SU-DHL-6 (cell line): ENCODE data around the gene SLC9A9.

Source experiments
- EZH2phosphoT487 ChIP-seq: fragments of 200-600 bp; sonication (generic), shearing (Covaris generic); conservative IDR thresholded peaks from 2 replicates; pipeline ENCODE4 v1.6.1; 2018; ENCODE audit warnings: mild to moderate bottlenecking, antibody characterized with exemption, low read length, moderate library complexity, mixed read lengths
- TF ChIP-seq, protein P1 (sequence below): fragments of 200-600 bp; sonication (generic); IDR thresholded peaks from one replicate; pipeline ENCODE4 v1.5.1; 2017; ENCODE audit warnings: antibody characterized with exemption, mild to moderate bottlenecking, low read length, moderate library complexity; ENCODE audit not compliant: insufficient read depth, poor library complexity, severe bottlenecking

DNA sequence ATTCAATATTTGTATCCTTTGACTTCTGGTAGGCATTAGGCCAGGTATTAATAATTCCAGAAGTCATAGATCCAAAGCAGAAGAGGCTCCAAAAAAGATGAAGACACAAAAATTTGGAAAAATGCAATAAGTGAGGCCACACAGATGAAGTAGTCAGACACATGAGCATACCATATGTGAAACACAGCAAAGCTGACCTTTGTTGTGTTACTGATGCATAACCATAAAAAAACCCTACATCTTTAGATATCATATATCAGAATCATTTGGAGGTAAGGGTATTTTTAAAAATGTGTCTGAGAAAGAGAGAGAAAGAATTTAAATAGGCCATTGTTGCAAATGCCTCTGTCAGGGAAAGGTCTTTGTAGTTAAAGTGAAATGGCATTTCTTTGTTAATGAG lies 314.9 kb downstream of the SLC9A9 start:
- TF ChIP-seq, protein P1, sequence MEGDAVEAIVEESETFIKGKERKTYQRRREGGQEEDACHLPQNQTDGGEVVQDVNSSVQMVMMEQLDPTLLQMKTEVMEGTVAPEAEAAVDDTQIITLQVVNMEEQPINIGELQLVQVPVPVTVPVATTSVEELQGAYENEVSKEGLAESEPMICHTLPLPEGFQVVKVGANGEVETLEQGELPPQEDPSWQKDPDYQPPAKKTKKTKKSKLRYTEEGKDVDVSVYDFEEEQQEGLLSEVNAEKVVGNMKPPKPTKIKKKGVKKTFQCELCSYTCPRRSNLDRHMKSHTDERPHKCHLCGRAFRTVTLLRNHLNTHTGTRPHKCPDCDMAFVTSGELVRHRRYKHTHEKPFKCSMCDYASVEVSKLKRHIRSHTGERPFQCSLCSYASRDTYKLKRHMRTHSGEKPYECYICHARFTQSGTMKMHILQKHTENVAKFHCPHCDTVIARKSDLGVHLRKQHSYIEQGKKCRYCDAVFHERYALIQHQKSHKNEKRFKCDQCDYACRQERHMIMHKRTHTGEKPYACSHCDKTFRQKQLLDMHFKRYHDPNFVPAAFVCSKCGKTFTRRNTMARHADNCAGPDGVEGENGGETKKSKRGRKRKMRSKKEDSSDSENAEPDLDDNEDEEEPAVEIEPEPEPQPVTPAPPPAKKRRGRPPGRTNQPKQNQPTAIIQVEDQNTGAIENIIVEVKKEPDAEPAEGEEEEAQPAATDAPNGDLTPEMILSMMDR, result no peak
- no peak for TF ChIP-seq EZH2phosphoT487
